T1000 (cell line): ENCODE data around the gene PRM1.

ENCODE experiments used
- DNase-seq: peaks from one replicate; lab custom pipeline; 2025; ENCODE audit warnings: mixed read lengths; lab: John Stamatoyannopoulos, UW

The PRM1 gene, protein sequence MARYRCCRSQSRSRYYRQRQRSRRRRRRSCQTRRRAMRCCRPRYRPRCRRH

DNA sequence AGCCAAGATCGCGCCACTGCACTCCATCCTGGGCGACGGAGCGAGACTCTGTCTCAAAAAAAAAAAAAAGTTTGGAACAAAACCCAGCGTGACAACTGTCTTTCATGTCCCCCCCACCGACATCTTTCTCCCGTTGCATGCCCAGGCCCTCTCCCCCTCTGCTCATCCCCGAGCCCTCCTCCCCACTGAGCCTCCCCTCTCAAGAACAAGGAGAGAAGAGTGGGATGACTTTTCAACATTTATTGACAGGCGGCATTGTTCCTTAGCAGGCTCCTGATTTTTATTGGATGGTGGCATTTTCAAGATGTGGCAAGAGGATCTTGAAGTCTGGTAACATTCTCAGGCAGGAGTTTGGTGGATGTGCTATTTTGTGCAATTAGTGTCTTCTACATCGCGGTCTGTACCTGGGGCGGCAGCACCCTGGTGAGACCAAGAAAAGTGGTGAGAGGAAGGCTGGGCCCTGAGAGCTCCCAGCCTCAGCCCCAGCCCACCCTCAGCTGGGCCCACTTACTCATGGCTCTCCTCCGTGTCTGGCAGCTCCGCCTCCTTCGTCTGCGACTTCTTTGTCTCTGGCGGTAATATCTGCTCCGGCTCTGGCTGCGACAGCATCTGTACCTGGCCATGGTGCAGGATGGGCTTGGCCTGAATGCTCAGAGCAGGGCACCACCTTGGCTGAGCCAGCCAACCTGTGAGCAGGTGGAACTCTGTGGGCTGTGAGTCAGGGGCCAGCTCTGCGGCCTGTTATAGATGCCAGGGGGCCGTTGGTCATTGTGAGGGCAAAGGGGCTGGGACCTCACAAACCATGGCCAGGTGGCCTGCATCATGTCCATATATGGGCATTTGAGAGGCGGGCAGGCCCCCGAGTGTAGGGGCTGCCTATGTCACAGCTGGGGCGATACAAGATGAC lies at the start of gene PRM1:
Gene PRM1, minus strand, starts transcription at position 715 of the 907 bp plus-strand sequence. Its CDS starts 92 bp downstream, at position 623.
- DNase-seq: no peak

DNA sequence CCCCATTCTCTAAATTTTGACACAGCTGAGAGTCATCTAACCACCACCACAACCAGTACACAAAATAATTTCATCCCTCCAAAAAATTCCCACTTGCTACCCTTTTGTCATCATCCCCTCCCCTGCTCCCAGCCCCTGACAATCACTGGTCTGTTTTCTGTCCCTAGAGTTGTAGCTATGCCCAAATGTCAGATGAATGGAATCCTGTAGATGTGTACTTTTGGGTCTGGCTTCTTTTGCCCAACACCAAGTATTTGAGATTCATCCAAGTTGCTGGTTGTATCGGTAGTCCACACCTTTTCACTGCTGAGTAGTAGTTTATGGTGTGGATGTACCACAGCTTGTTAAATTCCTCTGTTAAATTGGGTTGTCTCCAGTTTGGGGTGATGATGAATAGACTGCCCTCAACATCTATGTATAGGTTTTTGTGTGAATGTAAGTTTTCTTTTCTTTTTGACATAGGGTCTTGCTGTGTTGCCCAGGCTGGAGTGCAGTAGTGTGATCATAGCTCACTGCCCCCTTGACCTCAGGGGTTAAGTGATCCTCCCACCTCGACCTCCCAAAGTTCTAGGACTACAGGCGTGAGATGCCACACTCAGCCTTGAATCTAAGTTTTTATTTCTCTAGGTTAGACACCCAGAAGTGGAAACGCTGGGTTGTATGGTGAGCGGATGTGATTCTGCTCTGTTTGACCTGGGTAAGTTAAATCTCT lies 49.6 kb upstream of the PRM1 start:
- DNase-seq: no peak

- DNase-seq: no peak
Observed at GRCh38 chr16:11329891-11330290, 48.8 kb upstream of the PRM1 start.

- no peak for DNase-seq
Observed at GRCh38 chr16:11329071-11329491, 48.0 kb upstream of the PRM1 start.

DNA sequence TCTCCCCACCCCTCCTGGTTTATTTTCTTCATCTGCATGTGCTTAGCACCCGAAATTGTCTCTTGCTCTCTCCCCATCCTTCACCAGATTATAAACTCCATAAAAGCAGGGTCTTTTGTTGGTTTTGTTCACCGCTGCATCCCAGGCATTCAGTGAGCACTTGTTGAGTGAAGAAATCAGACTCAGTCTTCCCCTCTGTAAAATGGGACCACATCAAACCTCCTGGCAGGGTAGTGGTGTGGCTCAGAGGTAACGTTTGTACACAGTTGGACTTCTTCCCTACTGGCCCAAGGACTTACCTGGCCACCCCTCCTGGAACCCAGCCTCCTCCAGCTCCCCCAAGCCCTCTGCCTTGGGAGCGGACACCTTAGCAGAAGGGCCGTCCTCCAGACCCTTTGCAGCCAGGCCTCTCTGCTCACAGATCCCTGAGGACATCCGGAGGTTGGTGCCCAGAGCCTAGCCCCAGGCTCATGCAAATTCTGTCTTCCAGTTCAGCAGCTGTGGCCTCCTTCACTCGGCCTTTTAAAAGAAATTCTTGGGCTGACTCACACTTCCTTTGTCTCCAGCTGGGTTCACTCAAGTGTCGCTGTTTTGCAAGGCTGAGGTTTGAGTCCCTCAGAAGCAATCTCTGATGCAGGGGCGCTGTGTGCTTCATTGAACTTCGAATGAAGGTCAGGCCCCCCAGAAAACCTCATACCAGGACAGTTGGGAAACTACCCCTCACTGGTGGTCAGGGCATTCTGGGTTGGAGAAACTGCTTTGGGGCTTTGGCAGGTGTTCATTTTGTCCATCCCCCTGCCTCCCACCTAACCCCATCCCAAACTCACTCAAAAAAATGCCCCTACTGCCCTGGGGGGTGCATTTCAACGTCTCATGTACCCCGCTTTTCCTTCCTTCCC lies 47.3 kb upstream of the PRM1 start:
- peak; percentile 87 for DNase-seq

DNA sequence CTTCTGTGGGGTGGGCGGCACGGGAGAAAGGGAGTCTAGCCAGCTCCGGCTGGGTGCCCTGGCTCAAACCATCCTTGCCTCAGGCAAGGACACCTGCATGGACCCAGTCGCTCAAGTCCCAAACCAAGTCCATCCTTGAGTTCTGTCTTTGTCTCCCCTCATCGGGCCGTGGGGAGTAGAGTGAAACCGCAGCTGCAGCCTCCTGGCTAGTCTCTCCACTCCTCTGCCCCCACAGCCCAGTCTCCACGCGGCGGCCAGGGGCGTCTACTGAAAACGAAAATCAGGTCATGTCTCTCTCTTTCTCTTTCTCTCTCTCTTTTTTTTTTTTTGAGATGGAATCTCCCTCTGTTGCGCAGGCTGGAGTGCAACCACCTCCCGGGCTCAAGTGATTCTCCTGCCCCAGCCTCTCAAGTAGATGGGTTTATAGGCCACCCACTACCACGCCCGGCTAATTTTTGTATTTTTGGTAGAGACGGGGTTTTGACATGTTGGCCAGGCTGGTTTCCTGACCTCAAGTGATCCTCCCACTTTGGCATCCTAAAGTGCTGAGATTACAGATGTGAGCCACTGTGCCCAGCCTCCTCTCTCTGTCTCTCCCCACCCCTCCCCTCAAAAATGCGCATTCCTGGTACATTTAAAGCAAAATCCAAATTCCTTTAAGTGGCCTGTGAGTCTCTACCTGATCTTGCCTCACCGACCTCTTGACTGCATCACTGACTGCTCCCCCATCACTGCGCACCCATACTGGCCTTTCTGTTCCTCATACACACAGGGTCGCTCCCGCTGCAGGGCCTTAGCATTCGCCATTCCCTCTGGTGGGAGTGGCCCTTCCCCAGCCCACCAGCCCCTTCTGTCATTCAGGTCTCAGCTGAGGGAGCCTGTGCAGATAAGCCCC lies 46.4 kb upstream of the PRM1 start:
- DNase-seq: no peak

DNA sequence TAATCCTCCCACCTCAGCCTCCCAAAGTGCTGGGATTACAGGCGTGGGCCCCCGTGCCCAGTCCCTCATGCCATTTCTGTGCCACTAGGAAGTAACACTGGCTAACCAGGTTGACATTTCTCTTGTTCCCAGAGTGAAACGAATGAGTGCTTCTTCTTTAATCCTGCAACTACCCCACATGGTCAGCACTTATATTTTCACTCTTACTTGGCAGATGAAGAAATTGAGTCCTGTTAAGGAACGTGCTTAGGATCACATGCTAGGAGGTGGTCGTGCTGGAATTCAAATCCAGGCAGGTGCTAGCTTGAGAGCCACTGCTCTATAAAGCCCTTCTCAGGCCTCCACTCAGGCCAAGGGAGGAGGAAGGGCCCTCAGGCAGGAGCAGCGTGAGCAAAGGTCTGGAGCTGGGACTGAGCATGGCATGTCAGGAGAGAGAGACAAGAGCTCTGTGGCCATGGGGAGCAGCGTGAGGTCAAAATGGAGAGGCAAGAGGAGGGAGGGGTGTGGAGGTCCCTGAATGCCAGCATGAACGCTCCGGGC lies 45.7 kb upstream of the PRM1 start:
- DNase-seq: no peak

GRCh38 chr16:11326084-11326736 lies 45.1 kb upstream of the PRM1 start:
- DNase-seq: no peak

GRCh38 chr16:11325404-11326083 lies 44.4 kb upstream of the PRM1 start:
- no peak for DNase-seq

GRCh38 chr16:11323551-11324336 lies 42.6 kb upstream of the PRM1 start:
- DNase-seq: no peak

DNA sequence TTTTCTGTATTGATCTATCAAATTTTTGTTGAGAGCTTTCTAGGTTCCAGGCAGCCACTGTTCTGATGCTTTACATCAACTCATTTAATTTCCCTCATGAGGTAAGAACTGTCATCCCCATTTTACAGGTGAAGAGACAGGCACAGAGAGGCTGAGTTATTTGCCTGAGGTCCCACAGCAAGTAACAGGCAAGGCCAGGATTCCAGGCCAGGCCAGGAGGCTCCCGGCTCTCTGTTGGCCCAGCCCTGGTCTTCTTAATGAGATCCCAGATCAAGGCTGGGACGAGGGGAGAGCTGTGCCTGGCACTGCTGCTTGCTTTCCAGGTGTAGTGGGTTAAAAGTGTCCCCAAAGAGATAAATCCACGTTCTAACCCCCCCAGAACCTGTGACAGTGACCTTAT lies 41.7 kb upstream of the PRM1 start:
- DNase-seq: no peak

GRCh38 chr16:11321662-11322061 lies 40.5 kb upstream of the PRM1 start:
- DNase-seq: no peak

- DNase-seq: no peak
Observed at GRCh38 chr16:11320170-11320569, 39.0 kb upstream of the PRM1 start.

- DNase-seq: no peak
Observed at GRCh38 chr16:11319529-11320146, 38.5 kb upstream of the PRM1 start.

DNA sequence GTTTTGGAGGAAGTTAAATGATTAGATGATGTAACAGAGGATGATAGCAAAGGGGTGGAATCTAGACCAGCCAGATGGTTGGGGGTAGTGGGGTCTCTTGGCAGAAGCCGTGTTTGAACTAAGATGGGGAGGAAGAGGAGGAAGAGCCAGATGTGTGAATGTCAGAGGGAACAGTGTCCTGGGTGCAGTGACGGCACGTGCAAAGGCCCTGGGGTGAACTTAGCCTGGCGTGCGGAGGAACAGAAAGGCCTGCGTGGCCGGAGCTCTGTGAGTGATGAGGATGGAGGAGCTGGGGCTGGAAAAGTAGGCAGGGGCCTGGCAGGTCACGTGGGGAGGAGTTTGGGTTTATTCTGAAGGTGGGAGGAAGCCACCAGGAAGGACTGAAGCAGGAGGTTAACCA lies 37.7 kb upstream of the PRM1 start:
- DNase-seq: no peak

DNA sequence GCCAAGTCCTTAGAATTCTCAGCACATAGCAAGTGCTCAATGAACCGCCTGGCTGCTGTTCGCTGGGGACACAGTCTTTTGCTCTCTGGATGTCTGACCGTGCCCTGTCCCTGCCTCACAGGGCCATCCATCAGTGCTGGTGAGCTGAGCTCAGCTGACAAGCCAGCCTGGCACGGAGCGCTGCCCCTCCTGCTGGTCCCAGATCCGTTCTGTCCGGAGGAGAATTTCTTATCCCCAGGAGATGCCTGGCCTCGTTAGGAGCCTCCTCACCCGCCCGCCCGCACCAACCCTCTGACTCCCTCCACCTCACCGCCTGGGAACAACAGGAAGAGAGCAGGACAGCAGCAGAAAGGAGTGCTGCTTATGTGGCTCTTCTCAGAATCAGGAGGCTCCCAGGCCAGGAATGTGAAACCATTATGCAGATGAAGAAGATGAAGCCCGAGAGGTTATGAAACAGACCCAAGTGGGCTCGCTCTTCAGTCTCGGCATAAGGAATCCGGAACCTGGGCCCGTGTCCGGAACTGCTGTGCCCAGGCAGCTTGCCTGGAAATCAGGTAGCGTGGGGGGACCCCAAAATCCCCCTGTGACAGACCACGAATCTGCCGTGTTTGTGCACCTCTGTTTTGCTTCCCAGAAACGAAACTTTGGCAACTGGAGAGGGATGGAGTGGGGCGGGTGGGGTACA lies 35.3 kb upstream of the PRM1 start:
- DNase-seq: no peak

DNA sequence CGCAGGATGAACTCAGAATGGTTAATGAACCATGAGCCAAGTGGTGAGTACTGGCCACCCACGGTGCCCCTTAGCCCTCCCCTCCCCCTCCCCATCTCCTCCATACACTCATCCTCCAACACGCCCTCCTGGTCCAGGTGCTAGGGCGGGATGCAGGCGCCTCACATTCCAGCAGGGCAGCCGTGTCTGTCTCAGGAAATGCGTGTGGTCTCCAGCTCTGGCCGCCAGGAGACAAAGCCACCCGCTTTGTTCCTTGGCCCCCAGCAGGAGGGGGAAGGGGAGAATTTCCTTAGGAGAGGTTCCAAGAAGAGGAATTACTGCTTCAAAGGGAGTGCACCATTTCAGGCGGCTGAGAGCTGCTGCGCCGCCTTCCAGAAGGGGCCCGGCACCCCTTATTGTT lies 34.4 kb upstream of the PRM1 start:
- DNase-seq: no peak
